IPS-NIHi11 (cell line): Measurements from ENCODE around the gene PCCA.
A peak's percentile ranks its signal among the peaks of the same experiment; 100 is the strongest.
"Not testable (repeated sequence)": the region's sequence is repeated elsewhere in the genome, so short reads cannot be mapped to it uniquely, and the experiment has no call there.

Experiments
- DNase-seq: peaks from one replicate; pipeline ENCODE4 v3.0.0; 2012; ENCODE audit warnings: mixed read lengths, low spot score

The PCCA gene

GRCh38 chr13:100245104-100245503, 156.2 kb downstream of the PCCA start:
- no peak for DNase-seq

GRCh38 chr13:100247937-100248336, 159.0 kb downstream of the PCCA start:
- no peak for DNase-seq

- no peak for DNase-seq
Measured at GRCh38 chr13:100254002-100254401, 165.1 kb downstream of the PCCA start.

- no peak for DNase-seq
Measured at GRCh38 chr13:100262404-100262803, 173.5 kb downstream of the PCCA start.

- no peak for DNase-seq
Measured at GRCh38 chr13:100266026-100266425, 177.1 kb downstream of the PCCA start.

- DNase-seq, result no peak
Measured at GRCh38 chr13:100269837-100270236, 180.9 kb downstream of the PCCA start.

- DNase-seq, result no peak
Measured at GRCh38 chr13:100273138-100273537, 184.2 kb downstream of the PCCA start.

- no peak for DNase-seq
Measured at GRCh38 chr13:100273552-100273951, 184.7 kb downstream of the PCCA start.

- peak; percentile 27 for DNase-seq
Measured at GRCh38 chr13:100274942-100275506, 186.1 kb downstream of the PCCA start.

GRCh38 chr13:100275746-100276145, 186.9 kb downstream of the PCCA start:
- DNase-seq, result no peak

GRCh38 chr13:100280681-100281080, 191.8 kb downstream of the PCCA start:
- DNase-seq, result no peak

- DNase-seq, result not testable (repeated sequence)
Measured at GRCh38 chr13:100282306-100282705, 193.4 kb downstream of the PCCA start.

GRCh38 chr13:100290165-100290801, 201.4 kb downstream of the PCCA start:
- DNase-seq, result no peak

GRCh38 chr13:100291624-100292023, 202.7 kb downstream of the PCCA start:
- no peak for DNase-seq

- no peak for DNase-seq
Measured at GRCh38 chr13:100297413-100297812, 208.5 kb downstream of the PCCA start.

- DNase-seq, result no peak
Measured at GRCh38 chr13:100298116-100298681, 209.3 kb downstream of the PCCA start.

- no peak for DNase-seq
Measured at GRCh38 chr13:100298691-100299090, 209.8 kb downstream of the PCCA start.

GRCh38 chr13:100300243-100300642, 211.3 kb downstream of the PCCA start:
- DNase-seq, result no peak

- no peak for DNase-seq
Measured at GRCh38 chr13:100300708-100301107, 211.8 kb downstream of the PCCA start.

GRCh38 chr13:100301418-100301817, 212.5 kb downstream of the PCCA start:
- no peak for DNase-seq

GRCh38 chr13:100302391-100302790, 213.5 kb downstream of the PCCA start:
- no peak for DNase-seq

GRCh38 chr13:100304229-100304628, 215.3 kb downstream of the PCCA start:
- no peak for DNase-seq

- DNase-seq, result no peak
Measured at GRCh38 chr13:100305398-100305797, 216.5 kb downstream of the PCCA start.

GRCh38 chr13:100306030-100306429, 217.1 kb downstream of the PCCA start:
- DNase-seq, result no peak
